Stimulated activated naive CD4-positive, alpha-beta T cell (primary cell): ENCODE data around the gene SSX2B.
"Not testable (repeated sequence)": the region's sequence is repeated elsewhere in the genome, so short reads cannot be mapped to it uniquely, and the experiment has no call there.

Experiments used
- DNase-seq, 6 experiments: peaks; one replicate each; lab custom pipeline; 2025; lab: John Stamatoyannopoulos, UW

Gene SSX2B

DNA sequence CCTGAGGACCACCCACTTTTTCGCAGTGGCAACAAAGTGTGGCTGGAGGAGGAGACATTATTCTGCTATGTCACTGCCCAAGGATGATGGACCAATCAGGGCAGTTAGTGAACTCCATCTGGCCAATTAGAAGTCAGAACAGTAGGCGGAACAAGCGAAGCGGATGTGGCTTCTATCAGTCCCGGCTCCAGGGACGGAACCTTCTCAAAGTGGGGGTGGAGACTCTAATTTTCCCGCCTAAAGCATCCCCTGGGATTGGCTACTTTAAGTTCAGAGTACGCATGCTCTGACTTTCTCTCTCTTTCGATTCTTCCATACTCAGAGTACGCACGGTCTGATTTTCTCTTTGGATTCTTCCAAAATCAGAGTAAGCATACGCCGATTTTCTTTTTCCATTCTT lies at the start of gene SSX2B:
Gene SSX2B (plus strand): TSS at position 301 of the 400 bp plus-strand sequence. CDS start 1,429 bp downstream, outside the sequence.
- not testable (repeated sequence) for DNase-seq

GRCh38 chrX:52707078-52707477 lies 44.0 kb upstream of the SSX2B start, which contains the start of gene SSX2:
Gene SSX2 (minus strand): TSS chrX:52707178. CDS start chrX:52705749, 1,429 bp downstream.
- not testable (repeated sequence) for DNase-seq

- not testable (repeated sequence) for DNase-seq
Observed at GRCh38 chrX:52765983-52766382, 14.9 kb downstream of the SSX2B start.

- not testable (repeated sequence) for DNase-seq
Observed at GRCh38 chrX:52773504-52773903, 22.5 kb downstream of the SSX2B start.

GRCh38 chrX:52797327-52797726 lies 46.3 kb downstream of the SSX2B start, which contains the start of gene SPANXN5:
Gene SPANXN5 (minus strand): TSS chrX:52797427. CDS start chrX:52797348, 79 bp downstream.
- DNase-seq: not testable (repeated sequence)

GRCh38 chrX:52804876-52805275 lies 53.8 kb downstream of the SSX2B start:
- not testable (repeated sequence) for DNase-seq
